ENCODE measurements around the gene IQCE. TPM values are rescaled to one million over a fixed set of nuclear protein-coding genes. Genes with fewer than 3 reads are reported as not detected.
A peak's percentile ranks its signal among the peaks of the same experiment; 100 is the strongest.

The IQCE gene
- total RNA-seq, 1 donor from 2014 or later = 32.0 TPM

DNA sequence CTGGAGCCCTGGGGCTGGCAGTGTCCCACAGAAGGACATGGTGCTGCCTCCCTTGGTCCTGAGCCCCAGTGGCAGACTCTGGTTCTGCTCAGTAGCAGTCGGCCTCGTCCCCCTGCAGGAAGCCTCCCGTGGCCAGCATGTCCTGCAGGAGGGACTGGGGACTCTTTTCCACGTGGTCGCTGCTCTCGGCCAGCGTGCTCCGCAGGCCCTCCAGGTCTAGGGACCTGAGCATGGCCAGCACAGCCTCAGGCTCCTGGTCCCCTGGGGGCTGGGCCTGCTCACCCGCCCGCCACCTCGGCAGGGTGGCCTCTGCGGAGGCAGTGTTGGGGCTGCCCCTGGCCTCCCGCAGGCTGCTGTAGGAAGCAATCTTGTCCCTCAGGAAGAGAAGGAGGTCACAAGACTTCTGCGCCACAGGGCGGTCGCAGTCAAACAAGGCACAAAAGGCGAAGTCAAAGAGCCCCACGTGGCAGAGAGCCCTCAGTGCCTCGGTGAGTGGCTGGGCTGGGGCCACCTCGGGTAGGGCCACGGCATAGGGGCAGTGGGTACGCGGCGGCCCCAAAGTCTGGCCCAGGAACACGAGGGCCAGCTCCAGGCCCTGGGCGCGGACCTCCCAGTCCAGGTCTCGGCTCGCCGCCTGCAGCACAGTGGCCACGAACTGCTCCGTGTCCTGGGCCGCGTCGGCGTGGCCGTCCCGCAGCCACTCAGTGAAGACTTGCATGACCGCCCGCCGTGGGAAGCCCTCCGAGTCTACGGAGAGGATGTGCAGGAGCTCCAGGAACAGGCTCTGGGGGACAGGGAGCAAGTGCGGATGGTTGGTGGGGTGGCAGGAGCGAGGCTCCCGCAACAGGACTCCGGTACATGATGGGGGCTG, 20.6 kb upstream of the IQCE start:
- intact Hi-C loops (cut with DNase I) = no loop called here
- Histone ChIP-seq H3K36me3 (peaks cover 57% of the 10 kb centered on the region), H3K27me3 (ENCODE audit: low read depth) (no peaks in the 10 kb centered on the region), H3K9me3 (no peaks in the 10 kb centered on the region), H3K4me1 (no peaks in the 10 kb centered on the region), H3K27ac (no peak overlapping the region), H3K4me3 (no peak overlapping the region)
- TF ChIP-seq, protein P1, sequence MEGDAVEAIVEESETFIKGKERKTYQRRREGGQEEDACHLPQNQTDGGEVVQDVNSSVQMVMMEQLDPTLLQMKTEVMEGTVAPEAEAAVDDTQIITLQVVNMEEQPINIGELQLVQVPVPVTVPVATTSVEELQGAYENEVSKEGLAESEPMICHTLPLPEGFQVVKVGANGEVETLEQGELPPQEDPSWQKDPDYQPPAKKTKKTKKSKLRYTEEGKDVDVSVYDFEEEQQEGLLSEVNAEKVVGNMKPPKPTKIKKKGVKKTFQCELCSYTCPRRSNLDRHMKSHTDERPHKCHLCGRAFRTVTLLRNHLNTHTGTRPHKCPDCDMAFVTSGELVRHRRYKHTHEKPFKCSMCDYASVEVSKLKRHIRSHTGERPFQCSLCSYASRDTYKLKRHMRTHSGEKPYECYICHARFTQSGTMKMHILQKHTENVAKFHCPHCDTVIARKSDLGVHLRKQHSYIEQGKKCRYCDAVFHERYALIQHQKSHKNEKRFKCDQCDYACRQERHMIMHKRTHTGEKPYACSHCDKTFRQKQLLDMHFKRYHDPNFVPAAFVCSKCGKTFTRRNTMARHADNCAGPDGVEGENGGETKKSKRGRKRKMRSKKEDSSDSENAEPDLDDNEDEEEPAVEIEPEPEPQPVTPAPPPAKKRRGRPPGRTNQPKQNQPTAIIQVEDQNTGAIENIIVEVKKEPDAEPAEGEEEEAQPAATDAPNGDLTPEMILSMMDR (IDR thresholded peaks at IDR 0.05) = no peak
- ATAC-seq (no peak), DNase-seq (peak; percentile 41)

DNA sequence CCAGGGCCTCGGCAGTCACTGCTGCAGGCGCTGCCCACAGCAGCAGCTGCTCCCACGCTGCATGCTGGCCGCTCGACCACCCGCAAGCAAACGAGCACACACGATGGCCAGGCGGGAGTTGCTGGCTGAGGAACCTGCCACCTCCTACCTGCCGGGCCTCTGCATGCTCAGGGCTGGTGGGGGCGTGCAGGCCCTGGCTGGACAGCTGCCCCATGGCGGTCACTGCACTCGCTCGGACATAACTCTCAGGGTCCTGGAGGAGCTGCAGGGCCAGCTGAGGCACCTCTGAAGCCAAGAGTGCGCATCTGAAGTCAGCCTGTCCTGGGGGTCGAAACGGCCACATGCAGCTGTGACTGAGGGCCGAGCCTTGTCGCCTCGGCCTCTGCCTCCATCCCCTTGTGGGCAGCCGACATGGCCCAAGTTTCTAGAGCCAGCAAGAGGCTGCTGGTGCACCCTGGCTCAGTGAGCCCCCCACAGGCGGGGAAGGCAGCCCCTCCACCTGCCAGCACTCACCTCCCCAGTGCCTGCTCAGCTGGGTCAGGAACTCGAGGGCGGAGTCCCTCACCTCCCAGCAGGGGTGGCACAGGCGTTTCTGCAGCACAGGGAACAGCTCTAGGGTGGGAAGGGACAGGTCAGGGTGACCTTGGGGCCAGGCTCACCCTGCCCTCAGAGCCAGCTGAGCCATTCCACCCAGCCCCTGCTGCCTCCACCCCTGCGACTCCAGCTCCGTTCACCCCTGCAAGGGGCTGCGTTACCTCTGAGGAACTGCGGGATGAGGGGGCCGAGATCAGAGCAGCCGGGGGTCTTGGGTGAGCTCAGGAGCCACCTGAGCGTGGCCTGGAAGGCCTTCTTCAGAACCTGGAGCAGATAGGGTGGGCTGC, 19.5 kb upstream of the IQCE start:
- peaks cover 67% of the 10 kb centered on the region for H3K36me3 ChIP-seq
- DNase-seq (no peak), ATAC-seq (no peak)
- H3K9me3 ChIP-seq = no peaks in the 10 kb centered on the region
- no peak overlapping the region for H3K4me3 ChIP-seq
- TF ChIP-seq, protein P1 (IDR thresholded peaks at IDR 0.05) = no peak
- intact Hi-C loops (cut with DNase I) = no loop called here
- H3K27me3 ChIP-seq (ENCODE audit: low read depth) = no peaks in the 10 kb centered on the region
- no peaks in the 10 kb centered on the region for H3K4me1 ChIP-seq
- H3K27ac ChIP-seq = no peak overlapping the region

DNA sequence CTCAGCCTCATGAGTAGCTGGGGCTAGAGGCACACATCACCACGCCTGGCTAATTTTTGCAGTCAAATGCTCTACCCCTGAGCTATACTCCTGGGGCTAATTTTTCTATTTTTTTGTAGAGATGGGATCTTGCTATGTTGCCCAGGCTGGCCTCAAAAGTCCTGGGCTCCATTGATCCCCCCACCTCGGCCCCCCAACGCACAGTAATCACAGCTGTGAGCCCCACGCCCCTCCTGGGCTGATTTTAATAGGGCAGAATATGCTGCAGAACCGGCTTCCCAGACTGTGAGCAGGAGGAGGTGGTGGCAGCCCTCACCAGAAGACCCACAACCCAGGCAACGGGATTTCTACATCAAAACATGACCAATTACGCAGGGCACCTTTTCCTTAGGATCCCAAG, 18.6 kb upstream of the IQCE start:
- Histone ChIP-seq H3K9me3 (no peaks in the 10 kb centered on the region), H3K27me3 (ENCODE audit: low read depth) (no peaks in the 10 kb centered on the region), H3K4me3 (no peak overlapping the region), H3K36me3 (peaks cover 74% of the 10 kb centered on the region), H3K4me1 (no peaks in the 10 kb centered on the region), H3K27ac (no peak overlapping the region)
- ATAC-seq (no peak), DNase-seq (no peak)
- TF ChIP-seq, protein P1 (IDR thresholded peaks at IDR 0.05) = no peak
- intact Hi-C loops (cut with DNase I) = no loop called here

DNA sequence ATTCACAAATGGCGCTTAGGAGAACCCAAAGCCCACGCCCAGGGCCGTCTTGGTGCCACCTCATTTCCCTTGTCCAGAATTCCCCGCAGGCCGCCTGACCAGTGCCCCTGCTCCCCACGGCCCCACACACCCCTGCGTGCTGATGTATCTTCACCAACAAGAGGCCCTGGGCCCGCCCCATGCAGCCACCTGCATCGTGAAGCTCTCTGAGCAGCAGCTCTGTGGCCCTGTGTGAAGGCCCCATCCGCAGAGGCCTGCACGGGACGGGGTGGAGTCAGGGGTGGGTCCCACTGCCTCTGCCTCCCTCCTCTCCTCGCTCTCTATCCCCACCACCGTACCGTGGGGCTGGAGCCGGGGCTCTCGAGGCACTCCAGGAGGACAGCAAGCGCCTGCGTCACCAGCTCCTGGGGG, 18.1 kb upstream of the IQCE start:
- ATAC-seq = no peak
- no peaks in the 10 kb centered on the region for H3K27me3 ChIP-seq (ENCODE audit: low read depth)
- TF ChIP-seq, protein P1 (IDR thresholded peaks at IDR 0.05) = no peak
- no peak overlapping the region for H3K27ac ChIP-seq
- H3K4me1 ChIP-seq = no peaks in the 10 kb centered on the region
- peak; percentile 44 for DNase-seq
- intact Hi-C loops (cut with DNase I) = no loop called here
- peaks cover 79% of the 10 kb centered on the region for H3K36me3 ChIP-seq
- no peaks in the 10 kb centered on the region for H3K9me3 ChIP-seq
- H3K4me3 ChIP-seq = no peak overlapping the region

DNA sequence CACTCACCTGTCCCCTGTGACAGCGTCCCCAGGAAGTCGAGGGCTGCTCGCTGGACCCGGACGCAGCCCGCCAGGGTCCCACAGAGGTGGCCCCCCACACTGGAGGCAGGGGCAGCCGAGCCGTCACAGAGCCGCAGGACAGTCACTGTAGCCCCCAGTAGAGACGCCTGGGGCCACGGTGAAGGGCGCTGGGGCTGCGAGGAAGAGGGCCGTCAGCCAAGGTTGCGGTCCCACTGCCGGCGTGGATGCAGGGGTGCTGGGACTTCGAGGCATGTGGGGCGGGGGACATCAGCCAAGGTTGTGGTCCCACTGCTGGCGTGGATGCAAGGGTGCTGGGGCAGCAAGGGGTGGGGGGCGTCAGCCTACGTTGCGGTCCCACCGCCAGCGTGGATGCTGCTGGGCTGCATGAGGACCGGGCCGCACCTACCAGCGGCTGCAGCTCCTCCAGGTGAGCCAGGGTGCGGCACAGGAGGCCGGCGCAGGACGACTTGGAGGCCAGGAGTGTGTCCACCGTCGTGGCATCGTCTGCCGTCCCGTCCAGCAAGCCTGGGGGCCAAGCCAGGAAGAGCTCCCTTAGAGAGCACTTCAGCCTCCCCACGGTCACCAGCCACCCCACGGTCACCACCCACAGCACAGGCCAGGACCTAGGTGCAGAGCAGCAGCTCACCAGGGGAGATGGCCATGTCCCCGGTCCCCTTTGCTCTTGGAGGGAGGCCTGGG, 17.3 kb upstream of the IQCE start:
- H3K4me1 ChIP-seq = no peaks in the 10 kb centered on the region
- TF ChIP-seq, protein P1 (IDR thresholded peaks at IDR 0.05) = no peak
- H3K9me3 ChIP-seq = no peaks in the 10 kb centered on the region
- no peak overlapping the region for H3K4me3 ChIP-seq
- peaks cover 87% of the 10 kb centered on the region for H3K36me3 ChIP-seq
- ATAC-seq (peak in 1 of 2 donors; percentile 5), DNase-seq (peak; percentile 41)
- H3K27me3 ChIP-seq (ENCODE audit: low read depth) = no peaks in the 10 kb centered on the region
- intact Hi-C loops (cut with DNase I) = no loop called here
- H3K27ac ChIP-seq = no peak overlapping the region
